GM18951 (cell line): ENCODE data around the gene VWA2.

ENCODE experiments used
- POLR2A ChIP-seq: IDR thresholded peaks from 4 replicates; pipeline ENCODE4 v1.6.1; 2011; ENCODE audit warnings: mild to moderate bottlenecking; ENCODE audit not compliant: insufficient read length, insufficient read depth; ENCODE audit errors: extremely low read depth
- in situ Hi-C: fragments of 300-500 bp; cut with MboI; formaldehyde crosslinking; loops from one replicate; pipeline ENCODE4 v1.12.0; 2022; ENCODE audit warnings: low sequenced_read_pairs, mixed read lengths, inconsistent platforms; ENCODE audit not compliant: unreplicated experiment

The VWA2 gene

DNA sequence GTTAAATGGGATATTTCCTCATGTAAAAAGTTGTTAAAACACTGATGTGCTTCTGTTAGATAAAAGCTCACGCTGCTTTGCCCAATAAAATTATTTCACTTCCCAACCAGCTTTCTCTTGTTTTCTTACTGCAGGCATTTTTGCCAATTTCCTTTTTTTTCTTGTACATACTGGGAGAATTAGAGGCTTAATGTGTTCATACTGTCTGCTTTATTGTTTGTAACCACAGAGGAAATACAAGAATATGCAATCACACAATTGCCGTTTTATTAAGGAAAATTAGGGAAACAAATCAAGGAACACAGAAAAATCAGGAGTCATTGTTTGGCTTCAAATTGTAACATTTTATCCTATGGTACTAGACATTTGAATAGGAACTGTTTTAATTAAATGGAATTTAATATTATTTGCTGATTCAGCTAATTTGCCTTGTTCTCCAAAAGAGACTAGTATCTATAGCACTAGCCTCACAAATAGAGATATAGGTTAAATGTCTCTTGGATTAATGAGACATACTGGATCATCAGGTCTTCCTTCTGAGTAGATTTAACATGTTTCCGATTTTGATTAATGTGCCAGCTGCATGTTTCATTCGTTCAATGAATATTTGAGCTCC lies 6.4 kb upstream of the VWA2 start:
- TF ChIP-seq POLR2A: no peak
- in situ Hi-C loops: no loop called here

DNA sequence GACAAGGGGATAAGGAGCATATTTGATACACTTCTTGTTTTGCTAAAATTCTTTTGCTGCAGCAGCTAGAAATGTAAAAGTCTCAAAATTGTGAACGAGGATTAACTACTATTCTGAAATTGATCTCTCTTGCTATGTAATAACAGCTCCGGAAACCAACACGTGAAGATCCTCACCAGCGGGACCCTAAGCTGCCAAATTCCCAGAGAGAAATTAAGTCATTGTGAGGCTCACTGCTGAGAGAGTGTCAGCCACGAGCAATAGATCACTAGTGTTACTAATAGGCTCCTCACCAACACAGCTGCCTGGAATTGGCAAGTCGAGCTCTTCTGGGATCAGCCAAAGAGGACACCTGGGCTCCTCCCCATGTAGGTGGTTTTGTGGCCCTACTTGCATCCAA lies 5.6 kb upstream of the VWA2 start:
- no peak for TF ChIP-seq POLR2A
- in situ Hi-C loops: no loop called here

DNA sequence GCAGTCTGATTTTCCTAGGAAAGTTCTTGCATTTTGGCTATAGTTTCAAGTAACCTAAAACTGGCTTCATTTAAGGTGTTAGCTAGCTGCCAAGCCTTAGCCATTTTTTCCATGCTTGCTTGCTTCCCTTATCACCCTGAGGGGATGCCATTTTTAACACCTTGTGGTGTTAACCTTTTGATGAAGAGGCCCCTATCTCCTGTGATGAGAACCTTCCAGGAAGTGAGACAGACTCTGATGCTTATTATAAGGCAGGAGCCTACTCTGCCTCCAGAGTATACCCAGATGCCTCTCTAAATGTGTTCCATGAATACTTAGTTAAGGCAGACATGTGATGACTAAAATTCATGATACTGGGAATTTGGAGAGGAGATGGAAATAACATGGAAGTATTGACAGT lies 4.9 kb upstream of the VWA2 start:
- in situ Hi-C loops: no loop called here
- no peak for TF ChIP-seq POLR2A

DNA sequence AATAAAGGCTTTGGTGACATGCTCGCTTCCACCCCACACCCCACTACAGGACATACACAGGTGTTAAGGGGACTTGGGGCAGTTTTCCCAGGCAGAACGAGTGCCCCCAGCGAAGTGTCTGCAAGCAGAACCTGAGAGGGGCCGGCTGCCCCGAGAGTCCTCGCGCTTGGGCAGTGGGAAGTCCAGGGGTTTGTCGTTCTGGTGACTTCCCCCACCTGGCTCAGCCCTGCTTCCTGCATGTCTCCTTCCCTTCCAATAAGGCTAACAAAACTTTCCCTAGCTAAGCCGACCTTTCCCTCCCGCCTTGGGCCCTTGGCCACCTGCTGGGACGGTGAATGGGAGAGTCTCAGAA lies 916 bp downstream of the VWA2 start:
- in situ Hi-C loops: no loop called here
- TF ChIP-seq POLR2A: no peak

DNA sequence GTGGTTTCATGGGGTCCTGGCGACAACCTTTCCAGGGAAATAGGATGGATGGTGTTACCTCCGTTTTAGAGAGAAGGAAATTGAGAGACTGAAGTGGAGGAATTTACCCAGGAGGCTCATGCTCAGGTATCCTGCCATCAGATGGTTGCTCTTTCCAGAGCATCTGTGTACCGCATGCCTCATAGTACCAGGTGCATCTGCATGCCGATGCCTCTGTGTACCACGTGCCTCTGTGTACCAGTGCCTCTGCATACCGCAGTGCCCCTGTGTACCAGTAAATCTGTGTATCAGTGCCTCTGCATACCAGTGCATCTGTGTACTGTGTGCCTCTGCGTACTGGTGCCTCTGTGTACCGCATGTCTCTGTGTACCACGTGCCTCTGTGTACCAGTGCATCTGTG lies 3.2 kb downstream of the VWA2 start:
- in situ Hi-C loops: no loop called here
- TF ChIP-seq POLR2A: no peak

DNA sequence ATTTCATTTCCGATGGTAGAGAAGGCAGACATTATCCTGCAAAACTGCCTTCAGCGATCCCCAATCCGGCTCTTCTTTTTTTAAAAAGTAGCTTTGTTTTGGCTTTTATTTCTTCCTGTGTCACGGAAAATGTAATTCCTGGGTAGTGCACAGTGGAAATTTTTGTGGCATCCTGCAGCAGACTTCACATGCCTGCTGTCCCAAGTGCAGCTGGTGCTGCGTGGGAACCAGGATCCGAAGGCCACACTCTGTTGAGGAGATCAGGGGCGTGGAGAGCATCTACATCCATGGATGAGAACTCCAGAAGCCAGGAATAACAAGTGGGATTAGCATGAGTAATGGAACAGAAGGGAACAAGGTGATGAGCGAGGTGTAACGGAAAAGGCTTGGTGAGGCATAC lies 4.6 kb downstream of the VWA2 start:
- in situ Hi-C loops: no loop called here

DNA sequence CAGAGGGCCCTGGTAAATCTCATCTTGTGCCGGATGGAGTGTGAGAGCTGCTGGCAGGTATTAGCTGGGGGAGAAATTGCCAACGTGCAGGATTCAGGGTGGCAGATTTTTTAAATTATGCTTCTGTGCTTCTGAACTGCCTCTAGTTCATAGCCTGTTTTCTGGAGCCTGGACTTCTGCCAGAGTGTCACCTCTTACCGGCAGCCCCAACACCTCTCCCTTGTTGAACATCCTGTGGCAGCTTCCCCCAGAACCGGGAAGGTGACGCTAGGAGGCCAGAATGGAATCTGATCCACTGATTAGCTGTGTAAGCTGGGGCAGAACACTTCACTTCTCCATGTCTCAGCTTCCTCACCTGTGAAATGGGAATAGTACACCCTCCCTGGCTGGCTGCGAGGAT lies 5.1 kb downstream of the VWA2 start:
- no peak for TF ChIP-seq POLR2A
- in situ Hi-C loops: no loop called here

More for the DNA sequence above, 4.6 kb downstream of the VWA2 start:
- TF ChIP-seq POLR2A: no peak

DNA sequence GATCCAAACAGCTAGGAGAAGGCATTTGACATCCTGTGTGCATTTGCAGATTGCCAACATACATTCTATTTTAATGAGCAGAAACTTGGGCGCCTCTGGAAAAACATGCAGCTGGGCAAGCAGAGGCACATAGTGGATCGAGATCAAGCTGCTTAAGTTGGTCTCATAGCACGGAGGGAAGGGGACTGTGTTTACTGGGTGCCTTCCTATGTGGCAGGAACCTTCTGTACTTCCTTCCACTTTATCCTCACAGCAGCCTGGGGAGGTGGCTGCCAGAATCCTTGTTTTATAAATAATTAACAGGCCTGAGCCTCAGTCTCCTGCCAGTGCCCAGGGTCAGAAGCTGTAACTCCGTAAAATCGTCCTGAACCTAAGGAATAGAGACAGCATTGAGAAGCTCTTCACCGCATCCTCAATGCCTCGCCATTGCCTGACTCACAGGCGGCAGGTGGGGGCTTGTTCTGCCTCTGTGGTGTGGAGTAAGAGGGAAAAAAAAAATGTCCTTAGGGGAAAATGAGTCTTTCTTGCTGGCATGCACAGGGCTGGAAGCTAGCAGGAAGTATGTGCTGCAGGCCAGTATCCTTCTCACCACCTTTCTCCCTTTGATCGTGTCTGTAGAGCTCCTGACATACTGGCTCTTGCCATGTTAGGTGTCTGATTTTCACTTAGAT lies 6.2 kb downstream of the VWA2 start:
- in situ Hi-C loops: no loop called here
- TF ChIP-seq POLR2A: no peak

DNA sequence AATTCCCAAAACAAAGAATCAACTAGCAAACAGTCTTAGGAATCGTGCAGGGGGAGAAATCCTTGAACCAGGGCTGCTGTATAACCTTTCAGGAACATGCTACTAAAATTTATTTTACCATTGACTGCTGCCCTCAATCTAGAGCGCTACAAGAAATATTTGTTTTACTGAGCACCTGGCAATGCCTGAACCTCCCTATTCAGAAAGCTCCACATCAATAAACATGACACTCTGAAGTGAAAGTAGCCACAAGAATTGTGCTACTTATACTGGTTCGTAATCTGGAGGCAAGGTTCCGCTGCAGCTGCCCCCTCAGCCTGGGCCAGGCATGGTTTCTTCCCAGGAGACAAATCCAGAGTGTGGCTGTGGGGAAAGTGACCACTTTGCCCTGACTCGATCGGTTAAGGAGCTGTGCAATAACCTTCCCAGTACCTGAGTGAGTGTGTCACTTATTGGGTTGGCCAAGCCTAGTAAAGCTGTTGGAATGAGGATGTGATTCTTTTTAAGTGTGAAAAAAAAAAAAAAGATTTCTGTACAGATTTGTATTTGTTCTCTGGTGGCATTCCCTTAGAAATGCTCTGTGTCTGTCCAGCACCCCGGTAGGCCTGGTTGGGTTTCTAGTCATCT lies 7.7 kb downstream of the VWA2 start:
- TF ChIP-seq POLR2A: no peak
- in situ Hi-C loops: no loop called here

DNA sequence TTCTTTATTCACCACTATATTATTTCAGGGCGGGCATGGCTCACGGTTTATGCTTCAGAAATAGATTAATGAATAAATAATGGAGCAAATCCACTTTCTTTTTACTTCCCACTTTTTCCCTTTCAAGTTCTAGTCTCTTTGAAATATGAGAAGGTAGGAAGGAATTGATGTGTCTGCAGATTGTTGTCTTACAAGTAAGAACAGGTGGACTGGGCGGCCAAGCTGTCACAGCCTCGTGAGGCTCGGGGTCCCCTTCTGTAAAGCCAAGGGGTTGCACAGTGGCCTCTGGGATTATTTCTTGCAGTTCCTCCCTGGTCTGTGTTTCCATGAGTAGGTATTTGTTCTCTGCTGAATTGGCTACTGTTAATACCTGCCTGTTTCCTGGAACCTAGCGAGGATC lies 11.2 kb downstream of the VWA2 start:
- TF ChIP-seq POLR2A: no peak
- in situ Hi-C loops: no loop called here

DNA sequence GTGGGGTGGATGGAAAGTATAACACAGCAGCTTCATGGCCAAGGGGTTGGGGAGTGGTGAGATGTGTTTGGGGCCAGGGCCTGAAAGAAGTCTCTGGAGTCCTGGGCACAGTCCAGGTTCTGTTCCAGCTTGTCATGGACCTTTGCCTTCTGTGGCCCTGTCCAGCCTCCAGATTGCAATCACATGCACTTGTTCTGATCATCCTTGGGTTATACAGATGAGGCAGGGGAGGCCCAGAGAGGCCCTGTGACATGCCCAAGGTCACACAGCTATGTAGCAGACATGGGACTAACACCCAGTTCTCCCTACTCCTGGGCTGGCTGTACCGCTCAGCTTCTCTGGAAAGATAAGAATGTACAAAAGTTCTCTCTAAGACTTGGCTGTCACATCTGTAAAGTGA lies 11.7 kb downstream of the VWA2 start:
- TF ChIP-seq POLR2A: no peak
- in situ Hi-C loops: no loop called here

DNA sequence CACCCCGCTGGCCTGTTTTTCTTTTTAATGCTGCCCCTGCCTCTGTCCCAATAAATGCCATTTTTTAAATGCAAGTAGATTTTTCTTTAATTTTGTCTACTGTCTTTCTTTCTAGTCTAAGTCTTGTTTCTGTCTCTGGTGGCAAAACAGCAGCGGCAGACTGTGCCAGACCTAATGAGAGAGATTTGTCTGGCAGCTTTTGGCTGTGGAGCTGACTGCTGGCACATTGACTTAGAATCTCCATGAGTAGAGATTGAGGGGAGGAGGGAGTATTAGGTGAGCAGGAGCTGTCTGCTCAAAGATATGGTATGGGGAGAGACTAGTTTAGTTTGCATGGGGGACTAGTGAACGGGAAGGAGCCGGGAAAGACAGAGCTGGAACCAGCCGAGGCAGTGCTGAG lies 13.0 kb downstream of the VWA2 start:
- in situ Hi-C loops: no loop called here
- no peak for TF ChIP-seq POLR2A

DNA sequence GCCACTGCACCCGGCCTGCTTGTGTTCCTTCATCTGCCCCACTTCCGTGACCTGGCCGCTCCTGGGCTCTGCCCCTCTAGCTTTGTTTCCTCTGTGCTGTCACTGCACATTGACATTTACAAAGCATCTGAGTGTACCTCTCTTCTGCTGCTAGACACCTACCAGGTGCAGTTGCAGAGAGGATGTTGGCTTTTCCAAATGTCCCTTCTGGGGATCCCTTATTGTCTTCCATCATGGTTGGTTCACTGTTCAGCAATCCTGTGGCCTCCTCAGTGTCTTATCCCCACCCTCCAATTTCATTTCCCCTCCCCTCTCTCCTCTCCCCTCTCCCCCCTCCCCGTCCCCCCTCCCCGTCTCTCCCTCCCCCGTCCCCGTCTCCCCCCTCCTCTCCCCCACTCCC lies 13.8 kb downstream of the VWA2 start:
- TF ChIP-seq POLR2A: no peak
- in situ Hi-C loops: no loop called here

DNA sequence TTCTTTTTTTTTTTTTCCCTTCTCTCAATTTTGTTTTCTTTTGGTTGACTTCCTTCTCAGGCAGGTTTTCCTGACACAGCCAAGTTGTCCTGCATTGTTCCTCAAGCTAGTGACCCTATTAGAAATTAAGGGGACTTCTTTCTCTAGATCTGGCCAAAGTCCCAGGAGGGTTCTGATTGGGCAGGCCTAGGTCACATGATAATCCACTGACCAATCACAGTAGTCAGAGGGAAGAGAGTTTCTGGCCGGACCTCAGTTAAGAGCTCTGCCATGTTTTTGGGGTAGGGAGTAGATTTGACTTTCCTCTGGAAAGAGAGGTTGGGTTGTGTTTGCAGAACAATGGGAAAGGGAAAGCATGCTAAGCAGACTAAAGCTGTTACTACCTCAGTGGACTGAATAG lies 16.2 kb downstream of the VWA2 start:
- in situ Hi-C loops: no loop called here
- TF ChIP-seq POLR2A: no peak
